Measurements from ENCODE around the gene ATM. TPM values are rescaled to one million over a fixed set of nuclear protein-coding genes. Genes with fewer than 3 reads are reported as not detected.

The ATM gene
- total and polyA plus RNA-seq, 2 donors (not counting 1 experiment from before 2014, with no cell fraction given): 111 to 446 TPM

- ATAC-seq (ENCODE audit: low read depth): no peak
- no peak overlapping the region for H3K4me2 ChIP-seq (replicated peaks; ENCODE audit: low read depth, low read length, poor library complexity, severe bottlenecking)
- no peak for DNase-seq
- Mint-ChIP-seq H3K4me1 (no peaks in the 10 kb centered on the region), H3K9me3 (ENCODE audit: insufficient read depth) (no peaks in the 10 kb centered on the region), H3K4me3 (no peak overlapping the region), H3K27me3 (no peaks in the 10 kb centered on the region), H3K27ac (no peak overlapping the region)
- no peaks in the 10 kb centered on the region for H3K4me1 ChIP-seq (ENCODE audit: control insufficient read depth in 2 of 2, insufficient read depth in 2 of 2, low read length in 2 of 2)
- no peak overlapping the region for H2AFZ ChIP-seq (ENCODE audit: insufficient read depth, low read depth, low read length, poor library complexity, severe bottlenecking)
- H3K36me3 ChIP-seq (replicated peaks in 1 of 2; ENCODE audit: control extremely low read depth in 1 of 2, control insufficient read depth in 1 of 2, extremely low read depth in 1 of 2, insufficient read depth in 2 of 2, low read length in 1 of 2): no peaks in the 10 kb centered on the region
- no peak overlapping the region for H3K9ac ChIP-seq (ENCODE audit: low read length)
- H3K27ac ChIP-seq (ENCODE audit: low read length in 2 of 2): no peak overlapping the region
- 92% methylated on average over 3 of the region's 6 CpGs for WGBS (ENCODE audit: insufficient coverage)
- no peaks in the 10 kb centered on the region for H3K79me2 ChIP-seq (ENCODE audit: control insufficient read depth, insufficient read depth, low read length)
- no peaks in the 10 kb centered on the region for H3K9me3 ChIP-seq (ENCODE audit: control extremely low read depth in 1 of 3, control insufficient read depth in 2 of 3, insufficient read depth in 1 of 3, low read length in 2 of 3)
- no peak for TF ChIP-seq EZH2 (IDR thresholded peaks at IDR 0.05; ENCODE audit: borderline replicate concordance, insufficient read depth, low read depth, low read length, poor library complexity, severe bottlenecking)
- TF ChIP-seq CTCF (IDR thresholded peaks at IDR 0.05): no peak
- no peaks in the 10 kb centered on the region for H4K20me1 ChIP-seq (ENCODE audit: control insufficient read depth, insufficient read depth, low read length, poor library complexity, severe bottlenecking)
- H3K27me3 ChIP-seq (replicated peaks in 1 of 4; ENCODE audit: control extremely low read depth in 1 of 4, control insufficient read depth in 3 of 4, insufficient read depth in 4 of 4, low read length in 3 of 4): no peaks in the 10 kb centered on the region
- CTCF ChIA-PET: no interaction called here
- intact Hi-C loops (cut with micrococcal nuclease): no loop called here
- no peak overlapping the region for H3K4me3 ChIP-seq (ENCODE audit: control extremely low read depth in 1 of 5, extremely low read depth in 1 of 5, insufficient read depth in 1 of 5, low read depth in 2 of 5, low read length in 4 of 5)
- POLR2A ChIA-PET: no interaction called here
Measured at GRCh38 chr11:108398439-108398838, 175.6 kb downstream of the ATM start.

- H3K36me3 ChIP-seq (replicated peaks in 1 of 2; ENCODE audit: control extremely low read depth in 1 of 2, control insufficient read depth in 1 of 2, extremely low read depth in 1 of 2, insufficient read depth in 2 of 2, low read length in 1 of 2): no peaks in the 10 kb centered on the region
- ChIA-PET CTCF (no interaction called here), POLR2A (no interaction called here)
- H3K4me3 ChIP-seq (ENCODE audit: control extremely low read depth in 1 of 5, extremely low read depth in 1 of 5, insufficient read depth in 1 of 5, low read depth in 2 of 5, low read length in 4 of 5): no peak overlapping the region
- no peak overlapping the region for H3K9ac ChIP-seq (ENCODE audit: low read length)
- H2AFZ ChIP-seq (ENCODE audit: insufficient read depth, low read depth, low read length, poor library complexity, severe bottlenecking): no peak overlapping the region
- H3K4me2 ChIP-seq (replicated peaks; ENCODE audit: low read depth, low read length, poor library complexity, severe bottlenecking): no peak overlapping the region
- DNase-seq (no peak), ATAC-seq (ENCODE audit: low read depth) (no peak)
- 100% methylated on average over 1 of the region's 1 CpG for WGBS (ENCODE audit: insufficient coverage)
- H3K27me3 ChIP-seq (replicated peaks in 1 of 4; ENCODE audit: control extremely low read depth in 1 of 4, control insufficient read depth in 3 of 4, insufficient read depth in 4 of 4, low read length in 3 of 4): no peaks in the 10 kb centered on the region
- H3K27ac ChIP-seq (ENCODE audit: low read length in 2 of 2): no peak overlapping the region
- no peaks in the 10 kb centered on the region for H3K9me3 ChIP-seq (ENCODE audit: control extremely low read depth in 1 of 3, control insufficient read depth in 2 of 3, insufficient read depth in 1 of 3, low read length in 2 of 3)
- H4K20me1 ChIP-seq (ENCODE audit: control insufficient read depth, insufficient read depth, low read length, poor library complexity, severe bottlenecking): no peaks in the 10 kb centered on the region
- intact Hi-C loops (cut with micrococcal nuclease): no loop called here
- no peaks in the 10 kb centered on the region for H3K27me3 Mint-ChIP-seq
- H3K27ac Mint-ChIP-seq: no peak overlapping the region
- no peaks in the 10 kb centered on the region for H3K4me1 Mint-ChIP-seq
- no peaks in the 10 kb centered on the region for H3K79me2 ChIP-seq (ENCODE audit: control insufficient read depth, insufficient read depth, low read length)
- H3K9me3 Mint-ChIP-seq (ENCODE audit: insufficient read depth): no peaks in the 10 kb centered on the region
- TF ChIP-seq EZH2 (IDR thresholded peaks at IDR 0.05; ENCODE audit: borderline replicate concordance, insufficient read depth, low read depth, low read length, poor library complexity, severe bottlenecking) (no peak), CTCF (IDR thresholded peaks at IDR 0.05) (no peak)
- H3K4me1 ChIP-seq (ENCODE audit: control insufficient read depth in 2 of 2, insufficient read depth in 2 of 2, low read length in 2 of 2): no peaks in the 10 kb centered on the region
- H3K4me3 Mint-ChIP-seq: no peak overlapping the region
Measured at GRCh38 chr11:108402241-108402640, 179.4 kb downstream of the ATM start.
